Stimulated activated CD4-positive, alpha-beta T cell treated with anti-CD3 and anti-CD28 coated beads, Interleukin-1b, Interleukin-23, amount 100 ng/mL, for 24 hours (primary cell): ENCODE data around the gene FAM89A.
"Not testable (repeated sequence)": the region's sequence is repeated elsewhere in the genome, so short reads cannot be mapped to it uniquely, and the experiment has no call there.

ENCODE experiments used
- DNase-seq, 4 experiments: peaks; one replicate each; pipeline ENCODE4 v3.0.0-alpha.2; 2020; ENCODE audit warnings: low read depth in 4 of 4, low spot score in 1 of 4

Gene FAM89A

GRCh38 chr1:231035799-231036198, 4.3 kb downstream of the FAM89A start:
- no peak for DNase-seq

GRCh38 chr1:231032963-231033362, 7.1 kb downstream of the FAM89A start:
- DNase-seq = no peak

- no peak for DNase-seq
These were observed 10.2 kb downstream of the FAM89A start for GRCh38 chr1:231029841-231030240.

- not testable (repeated sequence) for DNase-seq
These were observed 10.8 kb downstream of the FAM89A start for GRCh38 chr1:231029247-231029646.

- DNase-seq = no peak
These were observed 11.4 kb downstream of the FAM89A start for GRCh38 chr1:231028682-231029081.

GRCh38 chr1:231027971-231028370, 12.1 kb downstream of the FAM89A start:
- no peak for DNase-seq

GRCh38 chr1:231027136-231027925, 12.7 kb downstream of the FAM89A start:
- no peak for DNase-seq

- no peak for DNase-seq
These were observed 13.5 kb downstream of the FAM89A start for GRCh38 chr1:231026576-231026975.

- DNase-seq = no peak
These were observed 16.9 kb downstream of the FAM89A start for GRCh38 chr1:231023150-231023549.

- not testable (repeated sequence) for DNase-seq
These were observed 17.5 kb downstream of the FAM89A start for GRCh38 chr1:231022543-231022942.

- DNase-seq = no peak
These were observed 18.5 kb downstream of the FAM89A start for GRCh38 chr1:231021540-231022031.

GRCh38 chr1:231020816-231021215, 19.2 kb downstream of the FAM89A start:
- no peak for DNase-seq

GRCh38 chr1:231020139-231020601, 19.9 kb downstream of the FAM89A start:
- DNase-seq = no peak

GRCh38 chr1:231019711-231020110, 20.3 kb downstream of the FAM89A start:
- DNase-seq = no peak

- DNase-seq = no peak
These were observed 23.1 kb downstream of the FAM89A start for GRCh38 chr1:231016966-231017365.

GRCh38 chr1:231016234-231016633, 23.8 kb downstream of the FAM89A start:
- DNase-seq = no peak

- no peak for DNase-seq
These were observed 26.6 kb downstream of the FAM89A start for GRCh38 chr1:231013391-231014015.

- DNase-seq = no peak
These were observed 28.1 kb downstream of the FAM89A start for GRCh38 chr1:231011963-231012362.

GRCh38 chr1:231011360-231011759, 28.7 kb downstream of the FAM89A start:
- no peak for DNase-seq

- not testable (repeated sequence) for DNase-seq
These were observed 32.5 kb downstream of the FAM89A start for GRCh38 chr1:231007535-231007934.

- no peak for DNase-seq
These were observed 38.2 kb downstream of the FAM89A start for GRCh38 chr1:231001892-231002291.

GRCh38 chr1:231000639-231001038, 39.4 kb downstream of the FAM89A start:
- DNase-seq = no peak
